Measurements from ENCODE around the gene PDCD1.

Gene PDCD1

DNA sequence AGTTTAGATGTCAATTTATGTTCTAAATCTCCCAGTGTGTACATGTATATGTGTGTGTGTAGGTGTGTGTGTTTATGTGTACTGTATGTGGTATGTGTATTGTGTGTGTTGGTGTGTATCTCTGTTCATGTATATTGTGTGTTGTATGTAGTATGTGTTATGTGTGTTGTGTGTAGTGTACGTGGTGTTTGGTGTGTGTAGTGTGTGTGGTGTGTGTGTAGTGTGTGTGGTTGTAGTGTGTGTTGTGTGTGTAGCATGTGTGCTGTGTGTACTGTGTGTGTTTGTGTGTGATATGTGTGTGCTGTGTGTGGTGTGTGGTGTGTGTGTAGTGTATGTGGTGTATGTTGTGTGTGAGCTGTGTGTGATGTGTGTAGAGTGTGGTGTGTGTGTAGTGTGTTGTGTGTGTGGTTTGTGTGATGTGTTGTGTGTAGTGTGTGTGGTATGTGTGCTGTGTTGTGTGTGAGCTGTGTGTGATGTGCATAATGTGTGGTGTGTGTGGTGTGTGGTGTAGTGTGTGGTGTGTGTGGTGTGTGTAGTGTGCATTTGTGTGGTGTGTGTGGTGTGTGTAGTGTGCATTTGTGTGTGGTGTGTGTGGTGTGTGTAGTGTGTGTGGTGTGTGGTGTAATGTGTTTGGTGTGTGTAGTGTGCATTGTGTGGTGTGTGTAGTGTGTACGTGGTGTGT is 5.6 kb upstream of the PDCD1 start:
- DNase-seq, result no peak

DNA sequence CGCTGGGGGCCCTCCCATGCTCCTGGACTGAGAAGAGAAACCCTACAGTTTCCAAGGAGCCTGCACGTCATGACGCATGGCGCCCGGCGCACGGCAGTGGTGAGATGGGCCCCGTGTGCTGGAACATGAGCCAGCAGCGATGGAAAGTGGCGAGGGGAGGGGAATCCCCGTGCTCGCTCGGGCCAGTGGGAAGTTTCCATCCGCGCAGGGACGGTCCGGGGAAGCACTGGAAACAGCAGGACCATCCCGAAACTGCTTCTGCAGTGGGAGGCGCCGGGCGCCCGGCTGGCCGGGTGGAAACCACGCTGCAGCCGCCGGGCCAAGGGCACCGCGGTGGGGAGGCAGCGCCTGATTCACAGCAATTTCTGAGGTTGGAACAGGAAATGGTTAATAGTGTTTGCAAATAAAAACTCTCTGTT is 4.9 kb upstream of the PDCD1 start:
- DNase-seq, result no peak

DNA sequence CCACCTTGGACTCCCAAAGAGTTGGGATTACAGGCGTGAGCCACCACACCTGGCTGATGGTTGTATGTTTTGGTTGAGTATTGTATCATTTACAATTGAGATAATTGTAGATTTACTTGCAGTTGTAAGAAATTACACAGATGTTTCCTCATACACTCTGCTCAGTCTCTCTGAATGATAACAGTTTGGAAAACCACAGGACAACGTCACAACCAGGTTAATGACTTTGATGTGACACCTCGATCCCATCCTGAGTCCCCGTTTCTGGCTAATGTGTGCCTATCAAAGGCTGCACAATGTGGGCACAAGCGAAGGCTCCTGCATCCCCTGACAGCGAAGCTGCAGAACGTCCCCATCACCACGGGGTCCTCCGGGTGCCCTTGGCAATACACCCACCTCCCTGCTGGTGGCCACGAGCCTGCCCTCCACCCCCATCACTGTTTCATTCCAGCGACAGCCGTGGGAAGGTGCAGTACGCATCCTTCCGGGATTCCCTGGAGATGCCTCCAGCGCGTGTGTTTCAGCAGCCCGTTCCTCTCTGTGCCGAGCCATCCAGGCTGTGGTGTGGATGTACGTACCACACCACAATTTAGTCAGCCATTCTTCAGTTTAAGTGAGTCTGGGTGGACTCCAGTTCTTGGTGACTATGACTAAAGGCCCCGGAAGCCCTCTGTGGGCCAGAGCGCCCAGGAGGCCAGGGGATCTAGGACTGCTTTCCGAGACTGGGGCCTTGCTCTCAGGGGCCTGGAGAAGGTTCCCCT is 4.3 kb upstream of the PDCD1 start:
- DNase-seq, result no peak

DNA sequence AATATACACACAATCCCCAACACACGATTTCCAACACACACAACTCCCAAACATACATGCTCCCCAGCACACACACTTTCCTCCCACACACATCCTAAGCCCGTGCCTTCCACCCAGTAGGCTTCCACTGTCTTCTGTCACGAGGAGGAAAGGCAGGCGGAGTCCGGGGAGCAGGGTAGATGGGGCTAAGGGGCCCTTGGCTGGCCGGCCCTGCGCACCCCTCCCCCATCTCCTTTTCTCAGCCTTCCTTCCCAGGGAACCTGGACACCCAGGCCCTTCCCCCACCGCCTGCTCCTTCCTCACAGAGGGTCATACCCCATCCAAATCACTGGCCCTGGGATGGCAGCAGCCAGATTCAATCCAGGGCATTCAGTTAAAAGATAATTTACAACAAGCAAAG is 3.4 kb upstream of the PDCD1 start:
- no peak for DNase-seq

DNA sequence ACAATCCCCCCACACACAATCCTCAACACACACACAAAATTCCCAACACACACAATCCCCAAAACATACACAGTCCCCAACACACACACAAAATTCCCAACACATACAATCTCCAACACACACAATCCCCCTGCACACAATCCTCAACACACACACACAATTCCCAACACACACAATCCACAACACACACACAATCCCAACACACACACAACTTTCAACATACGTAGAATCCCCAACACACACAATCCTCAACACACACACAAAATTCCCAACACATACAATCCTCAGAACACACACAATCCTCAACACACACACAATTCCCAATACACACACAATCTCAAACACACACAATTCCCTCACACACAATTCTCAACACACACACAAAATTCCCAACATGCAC is 2.6 kb upstream of the PDCD1 start:
- DNase-seq, result no peak

DNA sequence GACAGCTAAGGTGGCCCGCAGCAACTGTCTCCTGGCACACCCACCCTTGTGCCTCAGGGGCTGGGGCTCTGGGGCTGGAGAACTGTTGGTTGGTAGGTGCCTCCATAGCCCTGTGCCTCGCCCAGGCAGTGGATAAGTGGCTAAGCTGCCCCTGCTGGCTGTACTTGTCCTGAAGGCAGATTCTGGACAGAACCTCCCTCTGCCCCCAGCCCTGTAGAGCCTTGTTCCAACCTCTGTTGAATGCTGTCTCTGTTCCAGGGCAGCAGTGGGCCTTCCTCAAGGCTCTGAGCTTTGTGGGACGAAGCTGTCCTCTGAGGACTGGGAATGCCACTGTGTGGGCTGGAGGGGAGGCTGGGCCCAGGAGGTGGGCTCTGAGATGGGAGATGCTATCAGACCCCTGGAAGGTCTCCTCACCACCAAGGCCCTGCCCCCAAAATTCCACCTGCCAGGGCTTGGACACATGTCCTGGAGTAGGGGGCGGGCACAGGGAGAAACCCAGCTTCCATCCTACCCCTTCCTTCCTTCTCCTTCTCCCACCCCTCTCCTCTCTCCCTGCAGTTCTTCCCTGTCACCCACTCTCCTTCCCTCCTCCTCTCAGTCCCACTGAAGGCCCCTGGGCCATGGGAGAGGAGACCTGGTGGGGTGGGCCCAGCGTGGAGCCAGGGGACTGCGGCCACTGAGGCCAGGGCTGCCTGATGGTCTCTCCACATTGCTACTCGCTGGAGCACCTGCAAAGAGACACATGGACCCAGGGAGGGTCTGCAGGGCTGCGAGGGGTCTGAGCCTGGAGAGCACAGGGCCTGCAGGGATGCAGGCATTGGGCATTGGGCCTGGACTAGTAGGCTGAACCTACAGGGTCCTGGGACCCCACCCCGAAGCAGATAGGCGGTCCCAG is 1.7 kb upstream of the PDCD1 start:
- no peak for DNase-seq

DNA sequence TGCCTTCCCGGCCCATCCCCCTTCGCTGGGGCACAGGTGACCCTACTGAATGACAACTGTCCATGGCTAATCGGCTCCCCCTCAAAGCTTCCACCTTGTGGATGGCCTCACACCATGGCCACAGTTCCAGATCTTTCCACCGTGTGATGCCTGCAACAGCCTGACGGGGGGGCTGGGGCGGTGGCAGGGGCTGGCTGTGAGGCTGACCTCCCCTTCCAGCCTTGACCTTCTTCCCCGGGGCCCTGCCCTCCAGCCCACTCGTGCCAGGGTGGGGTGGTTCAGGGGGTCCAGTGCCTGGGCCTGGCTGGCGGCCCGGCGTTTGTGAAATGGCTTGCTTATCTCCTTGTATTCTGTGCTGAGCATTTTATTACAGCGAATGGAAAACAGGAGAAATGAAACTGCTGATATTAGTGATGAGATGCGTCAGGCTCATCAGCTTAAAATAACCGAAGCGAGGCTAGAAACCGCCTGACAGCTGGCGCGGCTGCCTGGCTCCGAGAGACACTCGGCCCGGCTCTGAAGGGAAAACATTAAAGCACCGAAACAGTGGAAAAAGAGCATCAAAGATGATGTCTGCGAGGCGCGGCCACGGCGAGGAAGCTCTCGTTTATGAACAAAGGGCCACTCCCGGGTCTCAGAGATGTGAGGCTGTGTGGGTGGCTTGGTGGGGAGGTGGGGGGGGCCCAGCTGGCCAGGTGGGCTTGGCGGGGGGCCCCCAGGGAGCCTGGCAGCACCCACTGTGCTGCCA is 916 bp upstream of the PDCD1 start:
- peak; percentile 20 for DNase-seq

DNA sequence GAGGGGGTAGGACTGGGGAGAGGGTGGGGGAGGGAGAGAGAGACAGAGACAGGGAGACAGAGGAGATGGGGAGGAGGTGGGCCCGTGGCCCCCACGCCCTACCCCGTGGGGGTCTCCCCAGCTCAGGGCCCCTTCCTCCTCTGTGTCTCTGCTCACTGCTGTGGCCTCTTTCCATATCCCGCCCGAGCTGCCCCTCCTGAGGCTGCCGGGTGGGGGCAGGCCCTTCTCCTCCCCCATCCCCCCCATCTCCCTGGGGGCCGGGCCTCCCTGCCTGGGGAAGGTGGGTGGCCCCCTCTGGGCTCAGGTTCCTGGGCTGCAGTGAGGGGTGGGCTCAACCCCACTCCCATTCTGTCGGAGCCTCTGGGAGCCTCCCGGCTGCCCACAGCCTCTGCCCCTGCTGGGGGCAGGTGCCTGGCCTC is 332 bp upstream of the PDCD1 start:
- no peak for DNase-seq

DNA sequence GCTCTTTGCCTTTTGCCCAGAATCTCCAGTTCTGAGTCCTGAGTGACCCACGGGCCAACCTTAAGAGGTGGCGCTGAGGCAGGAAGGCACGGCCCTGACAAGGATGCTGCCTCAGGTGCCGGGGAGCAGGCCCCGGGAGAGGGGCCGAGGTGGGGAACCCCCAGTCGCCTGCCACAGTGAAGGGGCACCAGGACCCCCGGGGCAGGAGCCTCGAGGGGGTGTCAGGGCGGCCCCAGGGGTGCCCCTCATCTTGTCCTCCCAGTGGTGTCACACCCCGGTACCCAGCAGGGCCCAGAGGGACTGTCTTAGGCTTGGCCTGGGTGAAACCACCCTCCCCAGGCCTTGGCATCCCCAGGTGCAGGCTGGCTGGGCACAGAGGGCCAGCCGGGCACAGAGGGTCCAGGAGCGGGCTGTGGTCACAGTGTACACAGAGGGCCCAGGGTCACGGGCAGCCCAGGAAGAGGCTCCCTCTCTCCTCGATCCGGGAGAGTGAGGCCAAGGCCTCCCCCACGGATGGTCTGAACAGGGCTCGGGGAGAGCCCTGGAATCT is 1.0 kb downstream of the PDCD1 start:
- no peak for DNase-seq

DNA sequence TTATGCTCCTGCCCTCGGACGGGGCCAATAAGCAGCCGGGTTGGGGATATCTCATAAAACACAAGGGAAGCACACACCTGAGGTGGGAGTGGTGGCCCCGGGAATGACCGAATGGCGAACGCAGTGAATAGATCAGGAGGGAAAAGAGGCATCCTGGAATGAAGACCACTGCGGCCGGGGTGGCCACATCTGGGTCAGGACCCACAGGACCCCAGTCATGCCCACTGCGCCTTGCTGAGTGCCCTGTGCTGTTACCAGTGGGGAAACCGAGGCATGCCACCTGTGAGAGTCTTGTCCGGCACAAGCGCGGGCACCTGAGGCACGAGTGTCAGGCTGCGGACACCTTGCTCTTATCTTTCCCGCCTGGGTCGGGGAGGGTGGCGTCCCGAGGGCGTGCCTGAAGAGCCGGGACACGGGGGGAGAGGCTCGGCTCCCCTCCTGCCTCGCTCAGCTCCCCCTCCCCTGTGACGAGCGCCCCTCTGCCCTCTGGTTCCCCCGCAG is 1.6 kb downstream of the PDCD1 start:
- DNase-seq, result no peak

DNA sequence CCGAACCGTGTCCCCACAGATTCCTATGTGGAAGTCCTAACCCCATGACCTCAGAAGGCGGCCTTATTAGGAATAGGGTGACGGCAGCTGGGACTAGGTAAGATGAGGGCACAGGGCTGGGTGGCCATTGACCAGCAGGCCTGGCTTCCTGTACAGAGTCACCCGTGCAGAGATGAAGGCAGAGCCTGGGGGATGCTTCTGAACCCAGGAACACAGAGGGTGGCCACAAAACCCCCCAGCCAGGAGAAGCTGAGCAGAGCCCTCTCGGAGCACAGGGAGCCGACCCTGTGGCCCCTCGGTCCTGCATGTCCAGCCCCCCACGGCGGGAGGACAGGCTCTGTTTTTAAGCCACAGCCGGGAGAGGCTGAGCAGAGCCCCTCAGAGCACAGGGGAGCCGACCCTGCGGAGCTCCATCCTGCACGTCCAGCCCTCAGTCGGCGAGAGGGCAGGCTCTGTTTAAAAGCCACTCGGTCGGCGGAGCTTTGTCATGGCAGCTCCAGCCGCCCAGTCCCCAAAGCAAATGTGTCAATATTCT is 2.7 kb downstream of the PDCD1 start:
- DNase-seq, result no peak

DNA sequence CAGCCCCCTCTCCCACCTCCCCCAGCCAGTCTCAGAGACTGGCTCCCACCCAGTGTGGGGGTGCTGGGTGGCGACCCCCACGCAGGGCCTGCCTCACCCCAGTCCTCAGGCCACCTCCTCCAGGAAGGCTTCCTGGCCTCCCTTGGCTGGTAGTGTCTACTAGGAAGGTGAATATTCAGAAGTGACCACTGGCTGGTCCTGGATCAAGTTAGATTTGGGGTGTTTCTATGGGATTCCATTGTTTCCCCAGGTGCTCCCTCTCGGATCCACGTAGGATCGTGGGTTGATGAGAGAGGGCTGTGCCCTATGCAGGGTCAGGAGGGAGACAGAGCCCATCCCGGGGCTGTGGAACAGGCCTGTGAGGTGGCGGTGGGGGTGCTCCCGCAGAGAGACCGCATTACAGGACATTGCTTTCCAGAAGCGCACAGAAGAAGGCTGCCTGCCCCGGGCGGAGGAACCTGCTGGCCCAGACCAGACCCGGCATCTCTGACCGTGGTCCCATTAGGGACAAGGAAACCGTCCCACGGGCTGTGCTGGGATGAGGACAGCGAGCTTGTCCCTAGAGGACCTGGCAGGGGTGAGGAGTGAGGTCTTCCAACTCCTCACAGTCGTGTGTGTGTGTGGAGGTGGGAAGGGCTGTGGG is 3.3 kb downstream of the PDCD1 start:
- no peak for DNase-seq

DNA sequence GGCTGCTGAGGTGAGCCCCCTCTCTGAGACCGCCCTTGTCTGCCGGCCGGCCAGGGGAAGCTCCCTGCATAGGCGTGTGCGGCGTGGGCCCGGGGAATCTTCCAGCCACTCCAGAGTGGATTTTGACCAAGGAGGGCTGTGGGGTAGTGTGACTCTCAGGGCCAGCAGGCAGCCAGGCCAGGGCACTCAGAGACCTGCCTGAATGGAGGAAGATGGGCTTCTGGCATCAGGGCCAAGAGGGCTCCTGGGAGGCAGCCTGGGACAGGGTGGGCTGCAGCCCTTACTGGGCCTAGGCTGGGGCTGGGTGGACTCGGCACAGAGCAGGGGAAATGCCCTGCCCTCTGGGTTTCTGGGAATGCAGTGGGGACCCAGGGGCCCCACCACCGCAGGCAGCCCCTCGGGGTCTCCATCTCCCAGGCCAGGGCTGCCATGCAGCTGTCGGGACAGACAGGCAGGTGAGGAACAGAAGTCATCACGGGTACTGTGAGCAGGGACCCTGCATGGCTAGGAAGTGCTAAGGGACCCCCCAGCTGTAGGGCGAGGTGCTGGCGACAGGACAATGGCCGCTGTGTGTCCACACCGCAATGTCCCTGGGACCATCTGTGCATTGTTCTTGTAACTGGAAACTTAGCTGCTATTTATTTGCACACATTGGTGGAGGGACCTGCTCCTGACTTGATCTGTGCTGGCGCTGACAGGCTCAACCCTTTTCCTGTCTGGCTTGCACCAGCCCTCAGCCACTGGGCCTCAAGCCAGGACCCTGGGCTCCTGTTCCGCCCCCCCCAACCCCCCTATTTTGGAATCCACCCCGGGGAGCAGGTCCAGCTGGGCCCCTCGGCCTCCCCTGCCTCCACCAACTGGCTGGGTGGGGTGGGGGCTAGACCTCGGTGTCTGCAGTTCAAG is 4.1 kb downstream of the PDCD1 start:
- no peak for DNase-seq

DNA sequence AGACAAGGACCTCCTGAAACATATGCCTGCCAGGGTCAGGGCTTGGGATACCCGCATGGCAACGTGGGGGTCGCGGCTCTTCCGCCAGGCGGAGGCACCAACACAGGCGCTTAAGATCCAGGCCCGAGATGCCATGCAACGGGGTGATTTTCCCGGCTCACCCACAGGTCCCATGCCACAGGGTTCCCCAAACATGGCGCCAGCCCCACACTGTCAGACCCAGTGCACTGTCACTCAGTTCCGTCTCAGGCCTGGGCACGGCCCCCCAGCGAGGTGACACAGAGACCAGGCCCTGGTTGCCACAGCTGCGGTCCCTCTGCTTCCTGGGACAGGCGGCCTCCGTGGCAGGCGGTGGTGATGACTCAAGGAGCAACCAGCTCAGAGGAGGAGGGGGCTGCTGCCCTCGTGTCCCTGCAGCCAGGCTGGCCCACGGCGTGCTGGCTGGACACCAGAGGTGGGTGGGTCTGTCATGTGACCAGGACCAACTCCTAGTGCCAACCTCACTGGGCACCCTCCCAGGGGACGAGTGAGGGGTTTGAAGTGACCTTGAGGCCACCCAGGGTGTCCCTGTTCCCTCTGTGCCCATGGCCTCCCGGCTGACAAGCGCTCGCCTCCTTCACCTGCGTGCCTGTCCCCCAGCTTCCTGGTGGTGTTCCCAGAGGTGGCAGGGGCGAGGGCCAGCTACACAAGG is 4.9 kb downstream of the PDCD1 start:
- no peak for DNase-seq

DNA sequence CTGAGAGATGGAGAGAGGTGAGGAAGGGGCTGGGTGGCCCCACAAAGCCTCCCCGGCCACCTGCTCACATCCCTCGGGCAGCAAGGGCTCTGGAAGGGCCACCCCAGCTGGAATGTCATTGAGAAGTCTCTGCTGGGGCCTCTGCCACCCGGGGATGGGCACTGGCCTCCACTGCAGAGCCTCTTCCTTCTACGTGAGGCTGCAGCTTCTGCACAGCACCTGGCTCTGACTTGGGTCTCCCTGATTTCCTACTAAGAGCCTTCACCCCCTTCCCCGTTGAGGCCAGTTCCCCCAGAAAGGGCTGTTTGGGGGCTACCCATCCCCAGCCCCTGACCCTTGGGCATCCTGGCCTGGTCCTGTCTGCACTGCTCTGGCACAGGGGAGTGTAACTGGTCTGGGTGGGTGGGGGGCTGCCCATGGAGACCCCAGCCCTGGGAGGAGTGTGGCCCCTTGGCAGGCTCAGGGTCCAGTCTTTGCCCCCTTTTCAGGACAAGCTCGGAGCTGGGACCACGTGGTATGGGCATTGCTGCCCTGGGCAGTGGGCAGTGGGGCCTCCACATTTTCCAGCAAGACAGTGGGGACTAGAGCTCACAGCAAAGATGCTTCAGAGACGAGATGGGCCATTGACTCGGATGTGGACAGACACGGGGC is 5.6 kb downstream of the PDCD1 start:
- no peak for DNase-seq

DNA sequence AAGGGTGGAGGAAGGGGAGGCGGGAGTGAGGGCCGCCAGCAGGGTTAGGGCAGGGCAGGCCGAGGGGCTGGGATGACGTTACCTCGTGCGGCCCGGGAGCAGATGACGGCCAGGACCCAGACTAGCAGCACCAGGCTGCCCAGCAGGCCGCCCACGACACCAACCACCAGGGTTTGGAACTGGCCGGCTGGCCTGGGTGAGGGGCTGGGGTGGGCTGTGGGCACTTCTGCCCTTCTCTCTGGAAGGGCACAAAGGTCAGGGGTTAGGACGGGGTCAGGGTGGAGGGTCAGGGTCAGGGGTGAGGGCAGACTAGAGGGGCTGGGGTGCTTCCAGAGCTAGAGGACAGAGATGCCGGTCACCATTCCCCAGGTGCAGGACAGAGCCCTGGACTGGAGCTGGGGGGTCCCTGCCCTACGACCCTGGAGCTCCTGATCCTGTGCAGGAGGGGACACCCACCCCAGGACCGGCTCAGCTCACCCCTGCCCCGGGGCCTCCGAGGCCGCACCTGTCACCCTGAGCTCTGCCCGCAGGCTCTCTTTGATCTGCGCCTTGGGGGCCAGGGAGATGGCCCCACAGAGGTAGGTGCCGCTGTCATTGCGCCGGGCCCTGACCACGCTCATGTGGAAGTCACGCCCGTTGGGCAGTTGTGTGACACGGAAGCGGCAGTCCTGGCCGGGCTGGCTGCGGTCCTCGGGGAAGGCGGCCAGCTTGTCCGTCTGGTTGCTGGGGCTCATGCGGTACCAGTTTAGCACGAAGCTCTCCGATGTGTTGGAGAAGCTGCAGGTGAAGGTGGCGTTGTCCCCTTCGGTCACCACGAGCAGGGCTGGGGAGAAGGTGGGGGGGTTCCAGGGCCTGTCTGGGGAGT is 6.3 kb downstream of the PDCD1 start:
- no peak for DNase-seq

DNA sequence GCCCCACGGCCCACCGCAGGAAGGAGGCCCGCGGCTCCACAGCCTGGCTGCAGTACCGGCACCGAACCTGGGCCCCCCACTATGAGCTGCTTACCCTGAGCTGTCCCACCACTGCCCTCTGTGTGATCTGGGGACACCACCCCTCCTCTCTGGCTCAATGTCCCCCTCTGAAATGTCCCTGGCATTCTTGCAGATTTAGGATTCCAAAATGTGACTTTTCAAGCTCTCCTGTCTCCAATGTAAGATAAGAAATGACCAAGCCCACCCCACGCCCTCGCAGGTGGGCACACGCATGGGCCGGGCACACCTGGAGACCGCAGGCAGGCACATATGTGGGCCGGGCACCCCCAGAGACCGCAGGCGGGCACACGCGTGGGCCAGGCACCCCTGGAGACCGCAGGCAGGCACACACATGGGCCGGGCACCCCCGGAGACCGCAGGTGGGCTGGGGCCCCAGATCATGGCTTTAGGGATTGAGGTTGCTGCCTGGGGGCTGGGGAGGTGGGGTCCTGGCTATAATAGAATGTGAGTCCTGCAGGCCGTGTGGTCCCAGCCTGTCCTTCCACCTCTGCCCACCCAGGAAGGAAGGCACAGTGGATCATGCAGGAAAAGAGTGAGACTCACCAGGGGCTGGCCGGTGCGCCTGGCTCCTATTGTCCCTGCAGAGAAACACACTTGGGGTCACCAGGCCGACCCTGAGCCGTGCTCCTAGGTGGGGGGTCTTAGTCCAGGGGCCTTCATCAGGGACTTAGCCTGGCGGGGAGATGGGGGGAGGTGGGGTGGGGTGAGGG is 7.2 kb downstream of the PDCD1 start:
- no peak for DNase-seq

Data from midbrain (tissue), 1 donor.